ENCODE measurements around the gene CD109.

GRCh38 chr6:73779943-73780342 is 83.9 kb downstream of the CD109 start:
- TF ChIP-seq CTCF (IDR thresholded peaks at IDR 0.05; ENCODE audit: low read depth, low read length) (no peak), MAX (IDR thresholded peaks at IDR 0.05; ENCODE audit: low read depth, low read length) (no peak), POLR2A (IDR thresholded peaks at IDR 0.05; ENCODE audit: extremely low read depth, insufficient read length) (no peak), MYC (IDR thresholded peaks at IDR 0.05; ENCODE audit: low read depth, low read length) (no peak)

Data from NB4 (cell line).